Thymus (tissue), 11 donors: Measurements from ENCODE around the gene MXD4. TPM values are rescaled to one million over a fixed set of nuclear protein-coding genes. Genes with fewer than 3 reads are reported as not detected.
"Not testable (repeated sequence)": the region's sequence is repeated elsewhere in the genome, so short reads cannot be mapped to it uniquely, and the experiment has no call there.

ENCODE experiments used
- DNase-seq, 9 donors: peaks; one replicate each; pipeline ENCODE4 v3.0.0-alpha.2; 2013; ENCODE audit warnings: low spot score in 9 of 9, low read depth in 6 of 9, missing footprints in 1 of 9
- H3K27ac ChIP-seq, 2 donors: one replicate each; pipeline ENCODE4 v1.5.1; 2013; ENCODE audit warnings: control low read depth in 1 of 2, low read depth in 1 of 2, low read length in 1 of 2, mild to moderate bottlenecking in 1 of 2, moderate library complexity in 1 of 2
- H3K27me3 ChIP-seq, 2 donors: one replicate each; pipeline ENCODE4 v1.5.1; 2013; ENCODE audit warnings: low read length in 1 of 2; ENCODE audit not compliant: control insufficient read depth in 2 of 2, insufficient read depth in 1 of 2
- H3K36me3 ChIP-seq, 2 donors: one replicate each; pipeline ENCODE4 v1.5.1; 2013; ENCODE audit warnings: low read length in 1 of 2, mild to moderate bottlenecking in 1 of 2, moderate library complexity in 1 of 2; ENCODE audit not compliant: control insufficient read depth in 2 of 2, insufficient read depth in 2 of 2
- H3K4me1 ChIP-seq, 2 donors: one replicate each; pipeline ENCODE4 v1.5.1; 2013; ENCODE audit warnings: low read length in 2 of 2; ENCODE audit not compliant: control insufficient read depth in 2 of 2, insufficient read depth in 2 of 2
- H3K4me3 ChIP-seq, 2 donors: one replicate each; pipeline ENCODE4 v1.5.1; 2013; ENCODE audit warnings: low read length in 2 of 2, control low read depth in 1 of 2, mild to moderate bottlenecking in 1 of 2
- H3K9me3 ChIP-seq, 2 donors: one replicate each; pipeline ENCODE4 v1.5.1; 2013; ENCODE audit warnings: low read length in 1 of 2, mild to moderate bottlenecking in 1 of 2; ENCODE audit not compliant: control insufficient read depth in 2 of 2, insufficient read depth in 1 of 2
- whole genome bisulfite sequencing: extraction: QIAGEN DNeasy Blood & Tissue Kit; methylation state at CpG from one replicate; pipeline ENCODE4 v1.1.7; 2013; 5-methylcytosine and 5-hydroxymethylcytosine counted together
- polyA plus RNA-seq: library from polyadenylated mRNA; stranded (reverse); fragments of 200-250 nt; gene quantifications from one replicate; pipeline ENCODE4 v1.2.3, GENCODE V29; 2013
- total RNA-seq: library from RNA; stranded (reverse); fragments of 120-200 nt; gene quantifications from one replicate; pipeline ENCODE4 v1.2.4, GENCODE V29; 2013
- donor health status: healthy.

Gene MXD4
- total and polyA plus RNA-seq, 2 donors: 47.5 to 72.7 TPM

GRCh38 chr4:2222838-2223237, 39.1 kb downstream of the MXD4 start:
- WGBS: 94% methylated on average over 2 of the region's 2 CpGs
- Histone ChIP-seq H3K4me1 (peaks cover 0 to 3% of the 10 kb centered on the region in 2 donors), H3K27ac (no peak overlapping the region), H3K9me3 (no peaks in the 10 kb centered on the region), H3K27me3 (no peaks in the 10 kb centered on the region), H3K4me3 (no peak overlapping the region), H3K36me3 (peaks cover 12 to 14% of the 10 kb centered on the region in 2 donors)
- DNase-seq: no peak

GRCh38 chr4:2221378-2221777, 40.5 kb downstream of the MXD4 start:
- H3K36me3 ChIP-seq: peaks cover 7 to 10% of the 10 kb centered on the region in 2 donors
- 93% methylated on average over 4 of the region's 4 CpGs for WGBS
- H3K9me3 ChIP-seq, DNase-seq, H3K27ac ChIP-seq, H3K27me3 ChIP-seq, H3K4me3 ChIP-seq, H3K4me1 ChIP-seq: not testable (repeated sequence)

DNA sequence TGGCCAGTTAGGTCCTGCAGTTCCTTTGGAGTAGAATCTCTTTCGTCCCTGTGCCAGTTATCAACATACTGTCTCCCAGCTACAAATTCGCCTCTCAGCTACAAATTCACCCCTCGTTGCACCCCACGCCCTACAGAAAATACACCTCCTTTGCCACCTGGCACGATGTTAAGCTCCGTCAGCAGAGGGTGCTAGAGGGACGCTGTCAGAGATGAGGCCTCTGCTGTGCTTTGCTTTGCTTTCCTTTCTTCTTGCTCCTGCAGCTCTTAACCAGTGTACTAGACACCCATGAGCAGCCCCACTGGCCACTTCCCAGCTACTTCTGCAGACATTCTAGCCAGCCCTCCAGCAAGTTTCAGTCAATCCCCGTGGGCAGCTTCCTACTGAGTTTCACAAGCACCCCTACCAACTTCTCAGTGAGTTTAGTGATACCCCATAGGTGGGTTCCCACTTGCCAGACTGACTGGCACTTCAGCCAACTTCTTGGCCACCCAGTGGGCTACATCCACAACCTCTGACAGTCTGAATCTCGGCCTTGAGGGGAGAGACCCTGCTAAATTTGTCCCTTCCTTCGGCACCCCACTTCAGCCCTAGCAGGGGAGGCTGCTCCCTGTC, 41.8 kb downstream of the MXD4 start:
- peak; percentile 52 to 89 (median 74) for DNase-seq
- Histone ChIP-seq H3K27ac (no peak overlapping the region), H3K27me3 (no peaks in the 10 kb centered on the region), H3K4me3 (no peak overlapping the region), H3K4me1 (peaks cover 0 to 3% of the 10 kb centered on the region in 2 donors), H3K9me3 (no peaks in the 10 kb centered on the region), H3K36me3 (peaks cover 7 to 10% of the 10 kb centered on the region in 2 donors)
- 17% methylated on average over 10 of the region's 10 CpGs for WGBS

- H3K27me3 ChIP-seq: no peaks in the 10 kb centered on the region
- WGBS: 97% methylated on average over 6 of the region's 6 CpGs
These were observed 42.6 kb downstream of the MXD4 start for GRCh38 chr4:2219233-2219760.

GRCh38 chr4:2218436-2218835, 43.5 kb downstream of the MXD4 start:
- Histone ChIP-seq H3K36me3 (peaks cover 7 to 8% of the 10 kb centered on the region in 2 donors), H3K27ac (no peak overlapping the region), H3K4me3 (no peak overlapping the region), H3K27me3 (no peaks in the 10 kb centered on the region), H3K9me3 (no peaks in the 10 kb centered on the region), H3K4me1 (peaks cover 0 to 3% of the 10 kb centered on the region in 2 donors)
- 98% methylated on average over 1 of the region's 1 CpG for WGBS
- no peak for DNase-seq

More at GRCh38 chr4:2219233-2219760, 42.6 kb downstream of the MXD4 start:
- peaks cover 0 to 3% of the 10 kb centered on the region in 2 donors for H3K4me1 ChIP-seq
- peaks cover 7 to 10% of the 10 kb centered on the region in 2 donors for H3K36me3 ChIP-seq
- no peaks in the 10 kb centered on the region for H3K9me3 ChIP-seq
- H3K27ac ChIP-seq: no peak overlapping the region
- DNase-seq: no peak
- no peak overlapping the region for H3K4me3 ChIP-seq

GRCh38 chr4:2217726-2218125, 44.2 kb downstream of the MXD4 start:
- no peak for DNase-seq
- Histone ChIP-seq H3K36me3 (peaks cover 2 to 5% of the 10 kb centered on the region in 2 donors), H3K27ac (no peak overlapping the region), H3K4me1 (peaks cover 0 to 3% of the 10 kb centered on the region in 2 donors), H3K4me3 (no peak overlapping the region), H3K27me3 (no peaks in the 10 kb centered on the region), H3K9me3 (no peaks in the 10 kb centered on the region)
- WGBS: 20% methylated on average over 3 of the region's 3 CpGs

GRCh38 chr4:2212831-2213230, 49.1 kb downstream of the MXD4 start:
- Histone ChIP-seq H3K27me3 (no peaks in the 10 kb centered on the region), H3K4me3 (no peak overlapping the region), H3K9me3 (no peaks in the 10 kb centered on the region), H3K4me1 (no peaks in the 10 kb centered on the region), H3K36me3 (no peaks in the 10 kb centered on the region), H3K27ac (no peak overlapping the region)
- no peak for DNase-seq
- 96% methylated on average over 1 of the region's 1 CpG for WGBS

GRCh38 chr4:2202789-2203188, 59.1 kb downstream of the MXD4 start:
- H3K27me3 ChIP-seq, H3K4me3 ChIP-seq, H3K36me3 ChIP-seq, DNase-seq, H3K4me1 ChIP-seq, H3K9me3 ChIP-seq, H3K27ac ChIP-seq: not testable (repeated sequence)
- WGBS: 100% methylated on average over 1 of the region's 1 CpG
